Activated CD4-positive, CD25-positive, alpha-beta regulatory T cell treated with anti-CD3 and anti-CD28 coated beads, Interleukin-2, amount 50 U/mL, for 72 hours (primary cell): ENCODE results near the gene RPL21.
A peak's percentile ranks its signal among the peaks of the same experiment; 100 is the strongest.

Experiments used
- DNase-seq: peaks from one replicate; pipeline ENCODE4 v3.0.0; 2021

The RPL21 gene

GRCh38 chr13:27258637-27259386 is 7.5 kb downstream of the RPL21 start:
- DNase-seq, result no peak

- no peak for DNase-seq
These were observed 8.5 kb downstream of the RPL21 start for GRCh38 chr13:27259831-27260230.

GRCh38 chr13:27261396-27261795 is 10.0 kb downstream of the RPL21 start:
- DNase-seq, result no peak

GRCh38 chr13:27263438-27263837 is 12.1 kb downstream of the RPL21 start:
- DNase-seq, result no peak

GRCh38 chr13:27264181-27264580 is 12.8 kb downstream of the RPL21 start:
- DNase-seq, result no peak

GRCh38 chr13:27264648-27265047 is 13.3 kb downstream of the RPL21 start:
- DNase-seq, result no peak

- DNase-seq, result no peak
These were observed 15.6 kb downstream of the RPL21 start for GRCh38 chr13:27266917-27267316.

- no peak for DNase-seq
These were observed 16.2 kb downstream of the RPL21 start for GRCh38 chr13:27267596-27267995.

GRCh38 chr13:27269114-27269665 is 17.8 kb downstream of the RPL21 start:
- no peak for DNase-seq

GRCh38 chr13:27270594-27271520 is 19.5 kb downstream of the RPL21 start, which contains the start of gene RASL11A:
RASL11A (plus strand) TSS chr13:27270830; CDS start chr13:27270945, 115 bp downstream.
- DNase-seq, result peak; percentile 84

GRCh38 chr13:27271570-27272096 is 20.3 kb downstream of the RPL21 start:
- DNase-seq, result no peak

GRCh38 chr13:27273658-27274425 is 22.5 kb downstream of the RPL21 start:
- no peak for DNase-seq

- no peak for DNase-seq
These were observed 23.3 kb downstream of the RPL21 start for GRCh38 chr13:27274631-27275030.

GRCh38 chr13:27276188-27276587 is 24.8 kb downstream of the RPL21 start:
- no peak for DNase-seq

- no peak for DNase-seq
These were observed 28.1 kb downstream of the RPL21 start for GRCh38 chr13:27279506-27279905.

GRCh38 chr13:27280009-27280656 is 28.8 kb downstream of the RPL21 start:
- no peak for DNase-seq

GRCh38 chr13:27280841-27281240 is 29.5 kb downstream of the RPL21 start:
- DNase-seq, result no peak

- DNase-seq, result no peak
These were observed 30.1 kb downstream of the RPL21 start for GRCh38 chr13:27281420-27281819.

GRCh38 chr13:27283906-27284493 is 32.6 kb downstream of the RPL21 start:
- DNase-seq, result no peak

GRCh38 chr13:27288392-27288791 is 37.0 kb downstream of the RPL21 start:
- DNase-seq, result no peak

GRCh38 chr13:27289011-27289665 is 37.8 kb downstream of the RPL21 start:
- no peak for DNase-seq
